ENCODE results near the gene CDH23.

DNA sequence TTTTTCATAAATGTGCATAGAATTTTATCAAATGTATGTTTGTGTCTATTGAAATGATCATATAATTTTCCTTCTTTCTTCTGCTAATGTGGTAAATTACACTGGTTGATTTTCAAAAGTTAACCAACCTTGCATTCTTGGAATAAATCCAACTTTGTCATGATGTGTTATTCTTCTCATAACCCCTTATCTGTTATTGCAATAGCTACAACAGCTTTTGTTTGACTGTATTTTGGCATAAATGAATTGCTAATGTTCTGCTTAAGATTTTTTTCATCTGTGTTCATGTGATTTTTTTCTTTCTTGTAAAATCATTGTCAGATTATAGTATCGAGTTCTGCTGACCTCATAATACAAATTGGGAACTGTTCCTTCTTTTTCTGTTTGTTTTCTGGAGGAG, 17.6 kb downstream of the CDH23 start:
- TF ChIP-seq POLR2AphosphoS5 (IDR thresholded peaks at IDR 0.05; ENCODE audit: low read length) = no peak
- TF ChIP-seq IKZF2 (IDR thresholded peaks at IDR 0.05) = no peak
- TF ChIP-seq NFYB (IDR thresholded peaks at IDR 0.05; ENCODE audit: insufficient read depth, low read depth, low read length) = no peak
- no peak for TF ChIP-seq ZNF207 (IDR thresholded peaks at IDR 0.05; ENCODE audit: borderline replicate concordance)
- TF ChIP-seq, protein P1, sequence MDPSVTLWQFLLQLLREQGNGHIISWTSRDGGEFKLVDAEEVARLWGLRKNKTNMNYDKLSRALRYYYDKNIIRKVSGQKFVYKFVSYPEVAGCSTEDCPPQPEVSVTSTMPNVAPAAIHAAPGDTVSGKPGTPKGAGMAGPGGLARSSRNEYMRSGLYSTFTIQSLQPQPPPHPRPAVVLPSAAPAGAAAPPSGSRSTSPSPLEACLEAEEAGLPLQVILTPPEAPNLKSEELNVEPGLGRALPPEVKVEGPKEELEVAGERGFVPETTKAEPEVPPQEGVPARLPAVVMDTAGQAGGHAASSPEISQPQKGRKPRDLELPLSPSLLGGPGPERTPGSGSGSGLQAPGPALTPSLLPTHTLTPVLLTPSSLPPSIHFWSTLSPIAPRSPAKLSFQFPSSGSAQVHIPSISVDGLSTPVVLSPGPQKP (IDR thresholded peaks at IDR 0.05; ENCODE audit: low read depth, low read length) = no peak
- no peak for TF ChIP-seq SPI1 (IDR thresholded peaks at IDR 0.05; ENCODE audit: borderline replicate concordance, insufficient read depth, low read depth, low read length)

Data from GM12878 (cell line).